Ascending aorta (tissue), 2 donors: ENCODE results near the gene DACT2. TPM values are rescaled to one million over a fixed set of nuclear protein-coding genes. Genes with fewer than 3 reads are reported as not detected.

Experiments used
- DNase-seq, 2 donors: peaks; one replicate each; pipeline ENCODE4 v3.0.0-alpha.2; 2019; ENCODE audit warnings: low spot score in 2 of 2
- H3K27ac ChIP-seq, 2 donors: fragments of 200-600 bp; sonication (generic); one replicate each; pipeline ENCODE4 v1.5.1; 2016 to 2017; ENCODE audit warnings: mild to moderate bottlenecking in 1 of 2
- H3K27me3 ChIP-seq: fragments of 200-600 bp; sonication (generic); one replicate; pipeline ENCODE4 v1.5.1; 2017
- H3K36me3 ChIP-seq, 2 donors: fragments of 200-600 bp; sonication (generic); one replicate each; pipeline ENCODE4 v1.5.1; 2016
- H3K4me1 ChIP-seq, 2 donors: fragments of 200-600 bp; sonication (generic); one replicate each; pipeline ENCODE4 v1.5.1; 2016 to 2017; ENCODE audit warnings: mild to moderate bottlenecking in 1 of 2
- H3K4me3 ChIP-seq, 2 donors: fragments of 200-600 bp; sonication (generic); one replicate each; pipeline ENCODE4 v1.5.1; 2016 to 2017; ENCODE audit warnings: mild to moderate bottlenecking in 1 of 2
- H3K9me3 ChIP-seq, 2 donors: fragments of 200-600 bp; sonication (generic); one replicate each; pipeline ENCODE4 v1.5.1; 2016
- CTCF ChIP-seq, 3 experiments: fragments of 200-600 bp in 2 of 3; fragments of 450-650 bp in 1 of 3; sonication (generic) in 2 of 3; IDR thresholded peaks; one replicate each; pipeline ENCODE4 v1.5.1; 2016 to 2019; ENCODE audit warnings: antibody characterized with exemption in 3 of 3, mild to moderate bottlenecking in 1 of 3, moderate library complexity in 1 of 3
- intact Hi-C: fragments of 100-400 bp; cut with DNase I; formaldehyde crosslinking; loops from one replicate; pipeline ENCODE4 v1.15.1; 2023
- total RNA-seq: library from RNA; depleted of rRNA; stranded (reverse); fragments of >200 nt; gene quantifications from one replicate; pipeline ENCODE4 v1.1.0, GENCODE V29; 2016

DACT2 gene
- total RNA-seq, 1 donor from 2014 or later: not detected

- Histone ChIP-seq H3K27me3 (no peaks in the 10 kb centered on the region), H3K27ac (no peak overlapping the region), H3K4me3 (no peak overlapping the region), H3K9me3 (peaks cover 0 to 3% of the 10 kb centered on the region in 2 donors), H3K4me1 (no peaks in the 10 kb centered on the region), H3K36me3 (no peaks in the 10 kb centered on the region)
- intact Hi-C loops: no loop called here
- TF ChIP-seq CTCF (IDR thresholded peaks at IDR 0.05): no peak
- no peak for DNase-seq
Observed at GRCh38 chr6:168326294-168327261, 7.0 kb upstream of the DACT2 start.

GRCh38 chr6:168322966-168323365 lies 3.4 kb upstream of the DACT2 start:
- no peak for DNase-seq
- H3K36me3 ChIP-seq: no peaks in the 10 kb centered on the region
- intact Hi-C loops: no loop called here
- no peak overlapping the region for H3K27ac ChIP-seq
- peaks cover 0 to 11% of the 10 kb centered on the region in 2 donors for H3K9me3 ChIP-seq
- no peak overlapping the region for H3K4me3 ChIP-seq
- H3K27me3 ChIP-seq: peaks cover 4% of the 10 kb centered on the region
- TF ChIP-seq CTCF (IDR thresholded peaks at IDR 0.05): no peak
- no peaks in the 10 kb centered on the region for H3K4me1 ChIP-seq

DNA sequence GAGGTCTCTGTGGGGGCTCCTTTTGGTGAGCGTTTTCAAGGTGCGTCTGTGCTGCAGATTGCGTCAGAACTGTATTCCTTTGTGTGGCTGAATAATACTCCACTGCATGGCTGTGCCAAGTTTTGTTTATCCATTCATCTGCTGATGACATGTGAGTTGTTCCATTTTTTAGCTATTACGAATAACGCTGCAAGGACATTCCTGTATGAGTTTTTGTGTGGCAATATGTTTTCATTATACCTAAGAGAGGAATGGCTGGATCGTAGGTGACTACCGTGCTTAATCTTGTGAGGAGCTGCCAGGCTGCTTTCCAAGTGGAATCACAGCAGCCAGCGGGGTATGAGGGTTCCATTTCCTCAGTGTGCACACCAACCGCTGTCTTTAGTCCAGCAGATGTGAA lies 1.1 kb upstream of the DACT2 start:
- intact Hi-C loops: no loop called here

DNA sequence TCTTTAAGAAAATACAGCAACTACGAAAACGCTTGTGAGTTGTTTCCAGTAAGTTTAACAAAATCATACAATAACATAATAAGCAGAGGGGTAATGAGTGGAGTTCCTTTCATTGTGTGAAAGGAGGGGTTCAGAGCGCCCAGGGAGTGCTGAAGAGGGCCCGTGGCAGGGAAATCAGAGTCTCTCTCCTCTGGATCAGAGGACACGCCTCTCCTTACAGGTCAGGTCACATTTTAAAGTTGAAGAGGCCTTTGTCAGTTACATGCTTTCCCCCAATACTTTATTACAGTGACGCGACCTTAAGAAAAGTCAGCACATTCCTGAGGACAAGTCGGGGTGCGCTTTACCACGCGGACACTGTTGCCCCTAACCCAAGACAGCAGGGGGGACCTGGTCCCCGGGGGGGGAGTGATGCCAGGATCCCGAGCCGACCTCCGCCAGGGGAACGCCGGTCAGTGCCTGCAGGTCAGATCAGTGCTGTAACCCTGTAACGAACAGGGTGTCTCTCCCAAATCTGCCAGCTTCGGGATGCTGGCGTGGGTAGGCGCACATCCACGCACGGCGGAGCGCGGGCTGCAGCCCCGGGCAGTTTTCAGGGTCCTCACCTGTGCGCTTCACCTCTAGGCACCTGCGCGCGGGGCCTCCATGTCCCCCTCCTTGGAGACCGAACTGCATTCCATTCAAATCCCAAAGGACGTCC lies 848 bp downstream of the DACT2 start:
- TF ChIP-seq CTCF (IDR thresholded peaks at IDR 0.05): no peak
- Histone ChIP-seq H3K4me3 (peak overlapping the region in 1 of 2 donors; percentile 58), H3K27ac (no peak overlapping the region), H3K36me3 (no peaks in the 10 kb centered on the region), H3K27me3 (peaks cover 4% of the 10 kb centered on the region), H3K4me1 (no peaks in the 10 kb centered on the region), H3K9me3 (peaks cover 0 to 8% of the 10 kb centered on the region in 2 donors)
- intact Hi-C loops: no loop called here
- no peak for DNase-seq

More for the DNA sequence above, 1.1 kb upstream of the DACT2 start:
- peaks cover 4% of the 10 kb centered on the region for H3K27me3 ChIP-seq
- no peak overlapping the region for H3K4me3 ChIP-seq
- DNase-seq: no peak
- peaks cover 0 to 11% of the 10 kb centered on the region in 2 donors for H3K9me3 ChIP-seq
- H3K36me3 ChIP-seq: no peaks in the 10 kb centered on the region
- no peaks in the 10 kb centered on the region for H3K4me1 ChIP-seq
- TF ChIP-seq CTCF (IDR thresholded peaks at IDR 0.05): no peak
- H3K27ac ChIP-seq: no peak overlapping the region

GRCh38 chr6:168318090-168318489 lies 1.5 kb downstream of the DACT2 start:
- no peak for TF ChIP-seq CTCF (IDR thresholded peaks at IDR 0.05)
- intact Hi-C loops: no loop called here
- no peak for DNase-seq
- peaks cover 4% of the 10 kb centered on the region for H3K27me3 ChIP-seq
- no peaks in the 10 kb centered on the region for H3K4me1 ChIP-seq
- H3K9me3 ChIP-seq: peaks cover 0 to 8% of the 10 kb centered on the region in 2 donors
- no peaks in the 10 kb centered on the region for H3K36me3 ChIP-seq
- no peak overlapping the region for H3K27ac ChIP-seq
- H3K4me3 ChIP-seq: no peak overlapping the region
